IMR-90 (cell line): ENCODE results near the gene AGBL5. TPM values are rescaled to one million over a fixed set of nuclear protein-coding genes. Genes with fewer than 3 reads are reported as not detected.
"Not testable (repeated sequence)": the region's sequence is repeated elsewhere in the genome, so short reads cannot be mapped to it uniquely, and the experiment has no call there.

Experiments
- ATAC-seq: fragments of 200-7000 bp; cut with Tn5 transposase; 2 replicates; pipeline ENCODE4 v1.9.1; 2020; ENCODE audit warnings: low read depth, mild to moderate bottlenecking, moderate library complexity
- BruUV-seq: library from RNA; stranded (reverse); fragments of 400-500 nt; replicated peaks from 2 replicates; lab custom pipeline; 2021; lab: Mats Ljungman, UMichigan
- CTCF ChIA-PET: fragments of 300-600 bp; formaldehyde crosslinking; extraction: SDS; loops from one replicate; lab custom pipeline; 2021; ENCODE audit warnings: antibody characterized with exemption; lab: Yijun Ruan, JAX
- POLR2A ChIA-PET: fragments of 300-600 bp; sonication (Branson Sonifier 250); formaldehyde crosslinking; loops from one replicate; lab custom pipeline; 2022; ENCODE audit warnings: antibody characterized with exemption; ENCODE audit not compliant: unreplicated experiment; lab: Charles Lee
- DNase-seq: peaks from one replicate; pipeline ENCODE4 v3.0.0; 2013
- H2AFZ ChIP-seq: replicated peaks from 2 replicates; pipeline ENCODE3; 2013; ENCODE audit warnings: low read length, mild to moderate bottlenecking; ENCODE audit not compliant: poor library complexity
- H2AK5ac ChIP-seq: 2 replicates; pipeline ENCODE4 v1.6.1; 2013; ENCODE audit warnings: low read depth, low read length, inconsistent platforms
- H2AK9ac ChIP-seq: replicated peaks from 2 replicates; pipeline ENCODE3; 2013; ENCODE audit warnings: mild to moderate bottlenecking, low read depth, low read length, moderate library complexity; ENCODE audit not compliant: poor library complexity
- H2BK120ac ChIP-seq: 2 replicates; pipeline ENCODE4 v1.6.1; 2013; ENCODE audit warnings: low read depth, low read length, inconsistent platforms
- H2BK15ac ChIP-seq: 3 replicates; pipeline ENCODE4 v1.6.1; 2013; ENCODE audit warnings: low read depth, low read length, inconsistent platforms
- H2BK20ac ChIP-seq: 2 replicates; pipeline ENCODE4 v1.6.1; 2013; ENCODE audit warnings: low read depth, mild to moderate bottlenecking, inconsistent platforms, low read length, moderate library complexity
- H2BK5ac ChIP-seq: 2 replicates; pipeline ENCODE4 v1.6.1; 2013; ENCODE audit warnings: mild to moderate bottlenecking, low read depth, low read length, inconsistent platforms; ENCODE audit not compliant: poor library complexity, severe bottlenecking
- H3K14ac ChIP-seq: replicated peaks from 2 replicates; pipeline ENCODE4 v1.6.1; 2013; ENCODE audit warnings: low read depth, low read length, inconsistent platforms
- H3K18ac ChIP-seq: 2 replicates; pipeline ENCODE4 v1.6.1; 2013; ENCODE audit warnings: low read depth, low read length, control low read depth
- H3K23ac ChIP-seq: 2 replicates; pipeline ENCODE4 v1.6.1; 2013; ENCODE audit warnings: low read depth, low read length, inconsistent platforms
- H3K27ac ChIP-seq: 2 replicates; pipeline ENCODE4 v1.5.1; 2013; ENCODE audit warnings: mild to moderate bottlenecking, control low read depth, low read length; ENCODE audit not compliant: insufficient read depth
- H3K27me3 ChIP-seq: 2 replicates; pipeline ENCODE4 v1.6.1; 2013; ENCODE audit warnings: low read length; ENCODE audit not compliant: control insufficient read depth, insufficient read depth
- H3K36me3 ChIP-seq: 2 replicates; pipeline ENCODE4 v1.6.1; 2013; ENCODE audit warnings: low read length, mixed read lengths; ENCODE audit not compliant: control insufficient read depth, insufficient read depth
- H3K4ac ChIP-seq: 2 replicates; pipeline ENCODE4 v1.6.1; 2013; ENCODE audit warnings: low read depth, low read length, inconsistent platforms
- H3K4me1 ChIP-seq: 2 replicates; pipeline ENCODE4 v1.6.1; 2013; ENCODE audit warnings: low read length, mixed read lengths; ENCODE audit not compliant: control insufficient read depth, insufficient read depth
- H3K4me2 ChIP-seq: 2 replicates; pipeline ENCODE4 v1.6.1; 2013; ENCODE audit warnings: low read depth, mild to moderate bottlenecking, control low read depth, low read length, moderate library complexity
- H3K4me3 ChIP-seq: 2 replicates; pipeline ENCODE4 v1.5.1; 2013; ENCODE audit warnings: low read depth, mild to moderate bottlenecking, control low read depth, low read length, moderate library complexity; ENCODE audit not compliant: insufficient read depth
- H3K56ac ChIP-seq: 2 replicates; pipeline ENCODE4 v1.6.1; 2013; ENCODE audit warnings: low read length, inconsistent platforms; ENCODE audit not compliant: insufficient read depth; ENCODE audit errors: extremely low read depth
- H3K79me1 ChIP-seq, 2 experiments: 2 replicates each; pipeline ENCODE4 v1.6.1; 2013; ENCODE audit warnings: low read length in 2 of 2, inconsistent platforms in 1 of 2, low read depth in 1 of 2
- H3K9ac ChIP-seq: 2 replicates; pipeline ENCODE4 v1.6.1; 2013; ENCODE audit warnings: low read depth, low read length, control low read depth
- H3K9me1 ChIP-seq: 2 replicates; pipeline ENCODE4 v1.6.1; 2013; ENCODE audit warnings: low read length, inconsistent platforms; ENCODE audit not compliant: insufficient read depth
- H3K9me3 ChIP-seq: 2 replicates; pipeline ENCODE4 v1.6.1; 2013; ENCODE audit warnings: low read length; ENCODE audit not compliant: control insufficient read depth, insufficient read depth
- H4K20me1 ChIP-seq: 2 replicates; pipeline ENCODE4 v1.6.1; 2013; ENCODE audit warnings: low read length, inconsistent platforms; ENCODE audit not compliant: insufficient read depth
- H4K5ac ChIP-seq: 2 replicates; pipeline ENCODE4 v1.6.1; 2013; ENCODE audit warnings: mild to moderate bottlenecking, low read depth, low read length, control low read depth
- H4K8ac ChIP-seq, 2 experiments: 2 replicates each; pipeline ENCODE4 v1.6.1; 2013; ENCODE audit warnings: low read depth in 2 of 2, low read length in 2 of 2, control low read depth in 1 of 2, inconsistent platforms in 1 of 2
- H4K91ac ChIP-seq: 2 replicates; pipeline ENCODE4 v1.6.1; 2013; ENCODE audit warnings: low read depth, low read length, inconsistent platforms; ENCODE audit not compliant: insufficient read depth
- WGBS, 2 experiments: methylation state at CpG; one replicate each; pipeline versions ENCODE4 v1.1.5 to v1.1.7; 2013; ENCODE audit warnings: missing lambda C conversion rate in 2 of 2; ENCODE audit not compliant: insufficient read length in 1 of 2; ENCODE audit errors: extremely low coverage in 2 of 2; 5-methylcytosine and 5-hydroxymethylcytosine counted together
- dilution Hi-C: fragments of 300-500 bp; cut with HindIII; formaldehyde crosslinking; loops from one replicate; pipeline ENCODE4 v1.14.3; 2018; ENCODE audit warnings: low sequenced_read_pairs; ENCODE audit not compliant: unreplicated experiment
- in situ Hi-C: fragments of 300-500 bp; cut with MboI; formaldehyde crosslinking; loops from 3 replicates; pipeline ENCODE4 v1.14.3; 2019; ENCODE audit warnings: low sequenced_read_pairs, inconsistent platforms, mixed read lengths
- intact Hi-C: fragments of 100-400 bp; cut with micrococcal nuclease; formaldehyde crosslinking; loops from 2 replicates; pipeline ENCODE4 v1.10.0; 2022
- polyA plus RNA-seq, 3 experiments: library from polyadenylated mRNA; depleted of rRNA; stranded (reverse); fragments of >200 nt; gene quantifications; 2 replicates each; pipeline ENCODE4 v1.2.3, GENCODE V29; 2012; ENCODE audit warnings: low replicate concordance in 1 of 3
- total RNA-seq: library from RNA; depleted of rRNA; stranded (reverse); fragments of >200 nt; gene quantifications from 2 replicates; pipeline ENCODE4 v1.2.3, GENCODE V29; 2012

AGBL5 gene
- total and polyA plus RNA-seq, 2 of the 4 experiments (the other 2 are of a cell fraction), result 19.0 to 26.2 TPM

DNA sequence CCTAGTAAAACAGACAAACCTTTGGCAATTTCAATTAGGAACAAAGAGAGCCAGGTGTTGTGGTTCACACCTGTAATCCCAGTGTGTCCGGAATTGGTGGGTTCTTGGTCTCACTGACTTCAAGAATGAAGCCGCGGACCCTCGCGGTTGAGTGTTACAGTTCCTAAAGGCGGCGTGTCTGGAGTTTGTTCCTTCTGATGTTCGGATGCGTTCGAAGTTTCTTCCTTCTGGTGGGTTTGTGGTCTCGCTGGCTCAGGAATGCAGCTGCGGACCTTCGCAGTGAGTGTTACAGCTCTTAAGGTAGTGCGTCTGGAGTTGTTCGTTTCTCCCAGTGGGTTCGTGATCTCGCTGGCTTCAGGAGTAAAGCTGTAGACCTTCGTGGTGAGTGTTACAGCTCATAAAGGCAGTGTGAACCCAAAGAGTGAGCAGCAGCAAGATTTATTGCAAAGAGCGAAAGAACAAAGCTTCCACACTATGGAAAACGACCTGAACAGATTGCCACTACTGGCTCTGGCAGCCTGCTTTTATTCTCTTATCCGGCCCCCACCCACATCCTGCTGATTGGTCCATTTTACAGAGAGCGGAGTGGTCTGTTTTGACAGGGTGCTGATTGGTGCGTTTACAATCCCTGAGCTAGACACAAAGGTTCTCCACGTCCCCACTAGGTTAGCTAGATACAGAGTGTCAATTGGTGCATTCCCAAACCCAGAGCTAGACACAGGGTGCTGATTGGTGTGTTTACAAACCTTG lies 59.3 kb downstream of the AGBL5 start:
- H2BK5ac ChIP-seq, H3K9me3 ChIP-seq, intact Hi-C loops: not testable (repeated sequence)

GRCh38 chr2:27111392-27112078 lies 60.1 kb downstream of the AGBL5 start:
- H2AK9ac ChIP-seq, H3K14ac ChIP-seq, H3K27ac ChIP-seq, H3K9ac ChIP-seq, H3K4me2 ChIP-seq, in situ Hi-C loops, H4K5ac ChIP-seq, H4K20me1 ChIP-seq, DNase-seq, H3K56ac ChIP-seq, H2BK15ac ChIP-seq, dilution Hi-C loops, H3K9me3 ChIP-seq, H3K9me1 ChIP-seq, H2BK120ac ChIP-seq, H2AFZ ChIP-seq, H3K23ac ChIP-seq, H2AK5ac ChIP-seq, H3K4me1 ChIP-seq, ATAC-seq, H3K18ac ChIP-seq, POLR2A ChIA-PET, BruUV-seq, H3K4me3 ChIP-seq, H3K79me1 ChIP-seq, H4K8ac ChIP-seq, H4K91ac ChIP-seq, intact Hi-C loops, H3K4ac ChIP-seq, H2BK20ac ChIP-seq, H2BK5ac ChIP-seq, H3K36me3 ChIP-seq: not testable (repeated sequence)
- CTCF ChIA-PET, result interaction anchor here (0.7 kb wide), 1 partner anchor 10 kb away, joined by 3 read pairs; no protein-coding TSS in a partner anchor
- 71% methylated on average over 8 of the region's 49 CpGs; no CpG with 5 or more reads in 1 of the 2 experiments for WGBS, 2 experiments
- peaks cover 38% of the 10 kb centered on the region for H3K27me3 ChIP-seq

More for the DNA sequence above, 59.3 kb downstream of the AGBL5 start:
- H3K14ac ChIP-seq, dilution Hi-C loops, H3K4me1 ChIP-seq, H2AK5ac ChIP-seq, H2BK20ac ChIP-seq, H3K18ac ChIP-seq, H2BK120ac ChIP-seq, H3K23ac ChIP-seq, H4K5ac ChIP-seq, H3K4me3 ChIP-seq, H3K79me1 ChIP-seq, CTCF ChIA-PET, H2AFZ ChIP-seq, H2AK9ac ChIP-seq, H4K91ac ChIP-seq, H3K4ac ChIP-seq, H3K9ac ChIP-seq, H3K36me3 ChIP-seq, H3K27ac ChIP-seq, H4K8ac ChIP-seq, BruUV-seq, in situ Hi-C loops, POLR2A ChIA-PET, H3K9me1 ChIP-seq, H3K56ac ChIP-seq, H2BK15ac ChIP-seq, ATAC-seq, H4K20me1 ChIP-seq, DNase-seq, H3K4me2 ChIP-seq: not testable (repeated sequence)
- H3K27me3 ChIP-seq, result peaks cover 41% of the 10 kb centered on the region
- WGBS, 2 experiments, result 82% methylated on average over 9 of the region's 24 CpGs; no CpG with 5 or more reads in 1 of the 2 experiments
